Activated CD4-positive, CD25-positive, alpha-beta regulatory T cell treated with anti-CD3 and anti-CD28 coated beads, Interleukin-2, amount 50 U/mL, for 72 hours (primary cell): ENCODE measurements around the gene GTF3C1.
A peak's percentile ranks its signal among the peaks of the same experiment; 100 is the strongest.
"Not testable (repeated sequence)": the region's sequence is repeated elsewhere in the genome, so short reads cannot be mapped to it uniquely, and the experiment has no call there.

Experiments
- DNase-seq: peaks from one replicate; pipeline ENCODE4 v3.0.0; 2021

The GTF3C1 gene

DNA sequence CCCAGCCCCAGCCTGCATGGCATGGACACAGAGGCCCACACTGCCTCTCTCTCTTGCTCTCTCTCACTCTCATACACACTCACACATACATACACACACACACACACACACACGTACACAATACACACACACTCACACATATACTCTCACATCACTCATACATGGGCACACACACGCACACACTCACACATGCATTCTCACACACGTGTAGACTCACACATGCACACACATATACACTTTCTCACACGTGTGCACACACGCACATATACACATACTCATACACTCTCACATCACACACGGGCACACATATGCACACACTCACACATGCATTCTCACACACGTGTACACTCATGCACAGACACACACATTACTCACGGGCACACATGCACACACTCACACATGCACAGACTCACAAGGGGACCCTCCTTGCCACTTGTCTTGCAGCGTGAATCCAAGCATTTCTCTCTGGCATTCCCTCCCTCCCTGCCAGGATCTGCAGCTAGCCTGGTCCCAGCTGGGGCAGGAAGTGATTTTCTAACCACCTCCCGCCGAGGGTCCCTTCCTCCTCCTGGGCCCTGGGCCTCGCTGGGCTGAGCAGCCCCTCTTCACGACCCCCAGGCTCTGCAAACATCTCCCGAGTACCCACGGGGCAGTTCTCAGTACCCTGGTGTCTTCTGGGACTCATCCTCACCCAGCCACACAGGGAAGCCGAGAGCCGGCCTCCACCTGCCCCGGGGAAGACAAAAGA, 110.3 kb downstream of the GTF3C1 start:
- peak; percentile 21 for DNase-seq

DNA sequence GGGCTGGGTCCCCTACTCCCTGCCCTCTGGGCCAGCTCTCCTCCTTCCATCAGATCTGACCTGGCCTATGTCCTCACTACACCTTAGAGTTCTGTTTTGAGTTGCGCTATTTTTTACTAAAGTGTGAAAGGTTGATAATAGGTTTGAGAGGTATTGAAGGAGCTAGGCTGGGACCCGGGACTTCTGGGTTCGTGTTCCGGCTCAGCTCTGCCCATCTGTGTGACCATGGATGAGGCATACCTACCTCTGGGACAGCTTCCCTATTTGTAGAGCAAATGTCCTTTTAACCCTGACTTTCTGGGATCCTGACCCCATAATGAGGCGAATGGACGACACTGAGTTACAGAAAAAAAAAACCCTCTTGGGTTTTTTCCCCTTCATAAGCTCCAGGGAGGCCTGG, 111.8 kb downstream of the GTF3C1 start:
- DNase-seq, result peak; percentile 9

DNA sequence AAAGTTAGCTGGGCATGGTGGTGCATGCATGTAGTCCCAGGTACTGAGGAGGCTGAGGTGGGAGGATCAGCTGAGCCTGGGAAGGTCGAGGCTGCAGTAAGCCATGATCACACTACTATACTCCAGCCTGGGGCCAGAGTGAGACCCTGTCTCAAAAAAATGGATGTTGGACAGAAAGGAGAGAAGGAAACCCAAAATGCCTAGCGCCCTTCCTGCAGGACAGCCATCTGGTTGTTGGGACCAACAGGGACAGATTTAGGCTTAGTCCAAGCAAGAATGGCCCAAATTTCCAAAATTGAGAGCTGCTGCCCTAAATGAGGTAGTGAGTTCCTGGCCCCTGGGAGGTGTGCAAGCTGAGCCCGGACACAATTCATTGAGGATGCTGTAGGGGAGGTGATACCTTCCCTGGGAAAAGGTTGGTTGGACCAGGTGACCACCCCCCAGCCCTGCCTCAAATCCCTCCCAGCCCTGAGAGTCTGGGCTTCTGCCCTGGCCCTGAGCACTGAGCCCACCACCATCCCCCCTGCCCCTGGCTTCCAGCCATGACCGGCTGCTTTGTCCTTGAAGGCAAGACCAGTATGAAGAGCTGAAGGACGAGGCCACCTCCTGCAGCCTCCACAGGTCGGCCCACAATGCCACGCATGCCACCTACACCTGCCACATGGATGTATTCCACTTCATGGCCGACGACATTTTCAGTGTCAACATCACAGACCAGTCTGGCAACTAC, 112.6 kb downstream of the GTF3C1 start:
- peak; percentile 12 for DNase-seq

DNA sequence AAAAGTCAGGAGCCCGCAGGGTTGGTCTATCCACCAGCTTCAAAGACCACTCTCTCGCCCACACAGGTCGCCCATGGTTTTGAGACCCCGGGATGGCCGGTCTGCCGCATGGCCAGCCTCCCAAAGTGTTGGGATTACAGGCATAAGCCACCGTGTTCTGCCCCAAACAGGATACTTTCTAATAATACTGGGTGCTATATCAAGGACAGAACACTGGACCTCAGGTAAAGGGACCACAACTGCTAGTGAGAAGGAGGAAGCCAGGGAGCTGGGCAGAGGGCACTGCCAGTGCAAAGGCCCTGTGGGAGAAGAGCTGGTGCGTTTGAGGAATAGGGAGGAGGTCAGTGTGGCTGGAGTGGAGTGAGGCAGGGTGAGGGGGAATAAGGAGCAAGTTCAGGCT, 113.6 kb downstream of the GTF3C1 start:
- DNase-seq, result peak; percentile 27

DNA sequence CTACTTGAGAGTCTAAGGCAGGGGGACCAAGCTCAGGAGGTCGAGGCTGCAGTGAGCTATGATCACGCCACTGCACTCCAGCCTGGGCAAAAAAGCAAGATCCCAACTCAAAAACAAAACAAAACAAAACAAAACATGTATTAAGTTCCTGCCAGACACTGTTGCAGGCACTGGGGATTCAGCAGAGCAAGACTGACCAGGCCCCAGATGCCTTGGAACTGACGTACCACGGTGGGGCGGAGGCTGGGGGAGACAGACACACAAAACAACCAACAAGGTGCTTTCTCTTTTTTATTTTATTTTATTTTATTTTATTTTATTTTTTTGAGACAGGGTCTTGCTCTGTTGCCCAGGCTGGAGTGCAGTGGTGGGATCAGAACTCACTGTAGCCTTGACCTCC, 114.6 kb downstream of the GTF3C1 start:
- not testable (repeated sequence) for DNase-seq

DNA sequence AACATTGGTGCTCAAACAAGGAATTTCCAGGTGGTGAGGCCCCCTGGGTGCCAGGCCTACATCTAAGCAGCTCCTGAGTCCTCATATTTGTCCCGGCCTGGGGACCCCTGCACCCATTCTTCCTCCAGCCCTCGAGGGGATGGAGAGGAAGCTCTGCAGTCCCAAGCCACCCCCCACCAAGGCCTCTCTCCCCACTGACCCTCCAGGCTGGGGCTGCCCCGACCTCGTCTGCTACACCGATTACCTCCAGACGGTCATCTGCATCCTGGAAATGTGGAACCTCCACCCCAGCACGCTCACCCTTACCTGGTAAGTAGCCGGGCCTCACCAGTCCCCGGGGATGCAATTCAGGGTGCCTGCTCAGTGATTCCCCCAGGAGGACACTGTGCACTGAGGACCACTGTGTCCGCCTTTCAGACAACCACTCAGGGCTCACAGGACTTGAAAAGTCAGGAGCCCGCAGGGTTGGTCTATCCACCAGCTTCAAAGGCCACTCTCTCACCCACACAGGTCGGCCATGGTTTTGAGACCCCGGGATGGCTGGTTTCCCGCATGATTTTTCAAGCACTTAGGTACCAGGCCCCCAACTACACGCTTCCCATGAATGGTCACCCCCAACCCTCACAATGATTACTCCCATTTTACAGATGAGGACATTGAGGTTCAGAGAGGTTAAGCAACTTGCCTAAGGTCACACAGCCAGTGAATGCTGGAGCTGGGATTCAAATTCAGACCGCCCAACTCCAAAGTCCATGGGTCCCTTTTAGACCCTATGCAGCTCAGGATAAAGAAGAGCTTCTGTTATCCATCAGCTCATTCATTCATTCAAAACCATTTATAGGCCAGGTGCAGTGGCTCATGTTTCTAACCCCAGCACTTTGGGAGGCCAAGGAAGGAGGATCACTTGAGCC, 115.3 kb downstream of the GTF3C1 start:
- no peak for DNase-seq

DNA sequence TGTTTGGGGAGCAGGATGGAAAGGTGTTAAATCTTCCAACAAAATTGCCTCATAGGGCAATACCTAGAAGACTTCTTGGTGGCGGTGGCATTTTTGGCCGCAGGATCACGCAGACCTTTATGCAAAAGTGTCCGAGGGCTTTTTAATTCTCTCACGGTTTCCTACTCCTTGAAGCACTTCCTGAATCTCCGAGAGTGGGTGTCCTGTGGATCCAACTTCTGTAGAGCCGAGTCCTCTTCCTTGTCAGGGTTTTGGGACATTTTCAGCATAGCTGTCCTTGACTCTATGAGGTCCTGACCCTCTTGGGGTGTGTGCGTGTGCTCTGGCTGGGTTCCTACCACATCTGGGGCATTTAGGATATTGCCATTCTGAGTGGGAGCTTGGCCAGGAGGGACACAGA, 116.1 kb downstream of the GTF3C1 start:
- DNase-seq, result no peak

DNA sequence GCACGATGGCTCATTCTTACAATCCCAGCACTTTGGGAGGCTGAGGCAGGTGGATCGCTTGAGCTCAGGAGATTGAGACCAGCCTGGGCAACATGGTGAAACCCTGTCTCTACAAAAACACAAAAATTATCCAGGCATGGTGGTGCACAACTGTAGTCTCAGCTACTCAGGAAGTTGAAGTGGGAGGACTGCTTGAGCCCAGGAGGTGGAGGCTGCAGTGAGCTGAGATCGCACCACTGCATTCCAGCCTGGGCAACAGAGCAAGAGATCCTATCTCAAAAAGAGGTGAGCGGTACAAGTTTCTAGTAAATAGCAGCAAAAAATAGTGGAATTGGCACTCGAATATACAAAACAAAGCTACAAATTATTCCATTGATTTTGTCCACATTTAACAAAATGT, 116.5 kb downstream of the GTF3C1 start:
- not testable (repeated sequence) for DNase-seq

DNA sequence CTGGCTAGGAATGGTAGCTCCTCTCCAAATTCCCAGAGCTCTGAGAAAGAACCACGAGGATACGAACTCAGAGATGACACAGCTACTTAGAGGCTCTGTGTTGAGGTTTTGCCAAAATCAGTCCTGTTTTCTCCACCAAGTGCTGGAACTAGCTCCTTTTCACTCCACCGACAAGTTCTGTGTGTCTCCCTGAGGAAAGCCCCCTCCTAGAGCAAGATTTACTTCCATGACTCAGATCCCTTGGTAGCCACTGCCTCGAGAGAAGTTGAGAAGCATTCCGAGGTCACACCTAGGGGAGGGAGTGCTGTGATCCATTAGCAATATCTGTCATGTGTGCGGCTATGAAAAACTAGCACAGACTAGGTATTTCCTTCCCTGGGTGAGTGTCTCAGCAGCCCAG, 117.2 kb downstream of the GTF3C1 start:
- DNase-seq, result no peak

DNA sequence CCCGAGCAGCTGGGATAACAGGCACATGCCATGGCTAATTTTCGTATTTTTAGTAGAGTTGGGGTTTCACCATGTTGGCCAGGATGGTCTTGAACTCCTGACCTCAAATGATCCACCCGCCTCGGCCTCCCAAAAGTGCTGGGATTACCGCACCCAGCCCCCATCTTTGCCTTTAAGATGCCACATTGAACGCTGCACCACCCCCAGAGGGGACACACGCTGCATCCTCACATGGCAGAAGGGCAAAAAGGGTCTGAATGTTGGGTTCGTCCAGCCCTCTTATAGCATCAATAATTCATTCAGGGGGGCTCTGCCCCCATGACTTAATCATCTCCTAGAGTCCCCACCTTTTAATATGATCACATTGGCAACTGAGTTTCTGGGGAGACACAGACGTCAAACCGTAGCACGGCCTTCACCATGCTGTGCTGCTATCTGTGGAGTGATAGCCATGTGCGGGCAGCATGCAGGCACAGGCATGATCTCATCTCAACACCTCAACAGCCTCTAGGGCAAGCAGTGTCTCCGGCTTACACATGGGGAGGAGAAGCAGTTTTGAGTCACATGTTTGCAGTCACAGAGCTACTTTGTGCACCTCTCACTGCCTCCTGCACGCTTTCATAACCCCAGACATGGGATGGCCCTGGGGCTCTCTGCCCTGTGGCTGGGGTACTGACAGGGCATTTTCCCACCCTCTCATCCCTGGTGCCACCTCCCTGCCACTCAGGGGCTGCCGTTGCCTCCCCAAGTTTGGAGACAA, 117.8 kb downstream of the GTF3C1 start:
- peak; percentile 29 for DNase-seq

DNA sequence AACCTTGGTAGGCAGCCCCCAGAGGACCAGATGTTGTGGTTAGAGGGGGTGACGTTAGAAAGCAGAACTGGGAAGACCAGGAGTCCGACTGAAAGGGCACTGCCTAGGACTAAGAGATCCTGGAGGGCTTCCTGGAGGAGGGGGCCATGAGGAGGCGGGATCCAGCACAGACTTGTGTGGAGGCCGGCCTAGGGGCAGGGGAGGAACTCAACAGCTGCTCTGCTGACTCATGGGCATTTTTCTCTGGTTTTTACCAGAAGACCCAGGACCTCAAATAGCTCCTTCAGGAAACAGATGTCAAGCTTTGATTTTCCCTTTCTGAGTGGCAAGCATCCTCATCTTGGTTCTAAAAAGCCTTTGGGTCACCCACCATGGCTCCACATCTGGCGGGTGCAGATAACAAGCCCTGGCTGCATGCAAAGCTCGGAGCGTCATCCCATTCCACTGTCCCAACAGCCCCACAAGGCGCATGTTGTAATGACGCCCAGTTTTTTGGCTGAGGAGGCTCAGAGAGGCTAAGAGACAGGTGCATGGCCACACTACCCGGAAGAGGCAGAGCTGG, 118.7 kb downstream of the GTF3C1 start:
- DNase-seq, result peak; percentile 29

DNA sequence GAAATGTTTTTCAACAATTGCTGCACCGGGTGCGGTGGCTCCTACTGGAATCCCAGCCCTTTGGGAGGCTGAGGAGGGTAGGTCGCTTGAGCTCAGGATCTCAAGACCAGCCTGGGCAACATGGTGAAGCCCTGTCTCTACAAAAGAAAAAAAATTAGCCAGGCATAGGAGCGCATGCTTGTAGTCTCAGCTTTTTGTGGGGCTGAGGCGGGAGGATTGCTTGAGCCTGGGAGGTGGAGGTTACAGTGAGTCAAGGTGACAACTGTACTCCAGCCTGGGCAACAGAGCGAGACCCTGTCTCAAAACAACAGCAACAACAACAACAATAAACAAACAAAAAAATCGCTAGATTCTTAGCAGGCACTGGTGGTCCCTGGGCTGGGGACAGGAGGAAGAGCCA, 119.2 kb downstream of the GTF3C1 start:
- DNase-seq, result no peak

DNA sequence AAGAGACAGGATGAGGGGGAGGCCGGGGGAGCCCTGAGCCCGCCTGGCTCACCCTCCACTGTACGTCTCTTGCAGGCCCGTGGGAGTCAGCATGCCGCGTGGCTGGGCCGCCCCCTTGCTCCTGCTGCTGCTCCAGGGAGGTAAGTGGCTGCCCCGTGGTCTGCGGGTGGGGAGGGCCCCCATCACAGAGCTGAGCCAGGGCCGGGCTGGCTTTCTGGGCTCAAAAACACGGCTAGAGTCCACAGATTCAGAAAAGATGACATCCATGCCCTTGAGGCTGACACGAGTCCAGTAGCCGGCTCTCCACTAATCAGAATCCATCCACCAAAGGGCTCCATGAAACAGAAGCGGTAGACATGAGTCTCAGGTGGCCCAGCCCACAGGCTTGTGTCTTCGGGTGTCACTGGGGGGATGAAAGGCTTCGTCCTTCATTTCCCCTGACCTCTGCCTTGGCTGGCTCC, 119.7 kb downstream of the GTF3C1 start:
- peak; percentile 30 for DNase-seq

DNA sequence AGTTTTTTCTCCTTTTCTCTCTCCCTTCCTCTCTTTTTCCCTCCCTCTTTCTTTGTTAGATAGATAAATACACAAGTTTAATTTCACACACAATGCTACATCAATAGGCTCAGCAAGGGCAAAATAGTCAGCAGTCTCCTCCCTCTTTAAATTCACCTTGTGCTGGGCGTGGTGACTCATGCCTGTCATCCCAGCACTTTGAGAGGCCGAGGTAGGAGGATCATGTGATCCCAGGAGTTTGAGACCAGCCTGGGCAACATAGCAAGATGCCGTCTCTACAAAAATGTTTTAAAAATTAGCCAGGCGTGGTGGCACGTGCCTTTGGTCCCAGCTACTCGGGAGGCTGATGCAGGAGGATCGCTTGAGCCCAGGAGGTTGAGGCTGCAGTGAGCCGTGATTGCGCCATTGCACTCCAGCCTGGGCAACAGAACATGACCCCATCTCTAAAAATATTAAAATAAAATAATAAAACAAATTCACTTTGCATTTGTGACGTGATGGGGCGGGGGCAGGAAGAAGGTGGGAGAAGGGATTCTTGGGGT, 120.3 kb downstream of the GTF3C1 start:
- DNase-seq, result no peak

DNA sequence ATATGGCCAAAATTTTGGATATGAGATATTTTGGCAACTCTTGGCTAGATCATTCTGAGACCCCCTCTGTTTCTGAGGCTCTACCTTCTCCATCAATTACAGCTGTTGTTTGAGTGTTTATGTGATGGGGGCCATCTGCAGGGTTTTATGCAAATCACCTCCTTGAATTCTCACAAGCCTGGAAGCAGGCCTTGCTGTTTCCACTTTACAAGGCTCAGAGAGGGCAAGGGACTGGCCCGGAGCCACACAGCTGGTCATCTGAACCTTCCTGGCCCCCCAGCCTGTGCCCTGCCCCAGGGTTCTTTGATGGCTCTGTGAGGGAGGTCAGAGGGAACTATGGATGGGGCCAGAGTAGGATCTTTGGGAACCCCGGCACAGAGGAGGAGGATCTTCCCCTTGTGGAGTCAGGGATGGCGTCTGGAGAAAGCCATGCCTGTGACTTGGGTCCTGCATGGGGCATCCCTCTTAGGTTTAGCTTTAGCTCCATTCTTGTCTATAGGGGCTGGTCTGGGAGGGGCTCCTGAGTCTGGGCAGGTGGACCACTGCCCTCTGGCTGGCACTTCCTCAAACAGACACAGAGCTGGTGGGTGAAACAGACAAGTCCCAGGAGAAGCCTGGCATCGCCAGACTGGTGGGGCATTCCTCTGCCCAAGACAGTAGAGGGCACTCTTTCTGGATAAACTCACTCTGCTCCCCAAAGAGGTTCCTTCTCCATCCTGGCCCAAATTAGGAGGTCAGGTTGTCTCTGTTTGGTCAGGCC, 121.5 kb downstream of the GTF3C1 start:
- peak; percentile 27 for DNase-seq

DNA sequence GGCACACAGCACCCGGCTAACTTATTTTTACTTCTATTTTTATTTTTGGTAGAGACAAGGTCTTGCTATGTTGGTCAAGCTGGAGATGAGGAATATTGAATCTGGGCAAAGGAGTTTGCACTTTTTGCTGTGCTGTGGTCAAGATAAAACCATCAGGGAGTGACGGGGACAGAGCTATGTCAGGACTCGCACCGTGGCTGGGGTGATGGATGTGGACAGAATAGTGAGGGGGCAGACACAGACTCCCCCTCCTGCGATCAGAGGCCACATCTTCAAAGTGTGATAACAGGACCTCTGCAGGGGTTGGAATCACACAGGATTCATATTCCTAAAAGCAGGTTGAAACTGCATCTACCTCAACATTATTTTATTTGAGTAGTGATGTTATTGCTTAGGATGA, 122.2 kb downstream of the GTF3C1 start:
- peak; percentile 29 for DNase-seq

DNA sequence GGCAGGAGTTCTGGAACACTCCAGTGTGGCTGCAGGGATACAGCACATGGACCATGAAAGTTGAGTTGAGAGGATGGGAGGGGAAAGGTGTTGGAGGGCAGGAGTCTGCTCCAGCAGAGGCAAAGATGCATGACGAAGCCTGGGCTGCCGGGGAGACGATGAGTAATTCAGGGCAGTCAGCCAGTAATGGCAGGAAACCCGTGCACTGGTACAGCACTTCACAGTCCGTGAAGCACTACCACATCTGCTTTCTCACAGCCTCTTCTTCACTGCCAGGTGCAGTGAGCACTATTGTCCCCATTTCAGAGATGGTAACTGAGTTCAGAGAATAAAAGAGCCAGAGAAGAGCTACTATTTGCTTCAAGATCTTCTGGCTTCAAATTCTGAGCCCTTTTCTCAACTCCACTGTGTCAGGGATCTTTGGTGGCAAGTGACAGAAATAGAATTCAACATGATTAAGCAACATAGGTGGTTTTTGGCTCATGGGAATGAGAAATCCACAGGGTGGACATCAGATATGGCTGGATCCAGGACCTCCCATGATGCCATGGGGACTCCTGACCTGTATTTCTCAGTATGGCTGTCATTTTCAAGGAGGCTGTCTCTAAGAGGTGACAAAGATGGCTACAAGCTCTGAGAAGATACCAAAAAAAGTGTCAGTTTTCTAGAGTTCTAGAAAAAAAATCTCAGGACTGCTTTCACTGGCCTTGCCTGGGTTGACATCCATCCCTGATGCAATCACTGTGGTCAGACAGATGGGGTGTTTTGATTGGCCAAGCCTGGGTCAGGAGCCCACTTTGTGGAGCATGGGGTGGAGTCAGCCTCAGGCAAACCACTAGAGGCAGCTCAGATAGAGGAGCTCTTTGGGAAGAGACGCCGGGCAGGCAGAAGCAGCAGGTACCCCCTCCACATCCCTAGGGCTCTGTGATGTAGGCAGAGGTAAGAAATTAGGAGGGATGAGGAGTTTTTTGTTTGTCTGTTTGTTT, 123.0 kb downstream of the GTF3C1 start:
- DNase-seq, result peak; percentile 64

DNA sequence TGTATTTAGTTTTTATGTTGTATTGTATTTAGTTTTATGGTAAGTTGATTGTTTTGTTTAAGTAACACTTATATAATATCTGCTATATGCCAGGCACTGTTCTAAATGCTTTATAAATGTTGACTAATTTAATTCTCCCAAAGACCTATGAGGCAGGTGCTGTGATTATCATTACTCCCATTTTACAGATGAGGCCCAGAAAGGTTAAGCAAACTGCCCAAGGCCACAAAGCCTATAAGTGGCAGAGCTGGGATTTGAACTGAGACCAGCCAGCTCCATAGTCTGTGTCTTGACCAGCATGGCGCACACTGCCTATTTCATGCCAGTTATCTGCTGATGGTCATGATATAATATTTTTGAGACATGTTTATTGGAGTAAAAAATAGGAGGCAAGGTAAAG, 123.8 kb downstream of the GTF3C1 start:
- no peak for DNase-seq

DNA sequence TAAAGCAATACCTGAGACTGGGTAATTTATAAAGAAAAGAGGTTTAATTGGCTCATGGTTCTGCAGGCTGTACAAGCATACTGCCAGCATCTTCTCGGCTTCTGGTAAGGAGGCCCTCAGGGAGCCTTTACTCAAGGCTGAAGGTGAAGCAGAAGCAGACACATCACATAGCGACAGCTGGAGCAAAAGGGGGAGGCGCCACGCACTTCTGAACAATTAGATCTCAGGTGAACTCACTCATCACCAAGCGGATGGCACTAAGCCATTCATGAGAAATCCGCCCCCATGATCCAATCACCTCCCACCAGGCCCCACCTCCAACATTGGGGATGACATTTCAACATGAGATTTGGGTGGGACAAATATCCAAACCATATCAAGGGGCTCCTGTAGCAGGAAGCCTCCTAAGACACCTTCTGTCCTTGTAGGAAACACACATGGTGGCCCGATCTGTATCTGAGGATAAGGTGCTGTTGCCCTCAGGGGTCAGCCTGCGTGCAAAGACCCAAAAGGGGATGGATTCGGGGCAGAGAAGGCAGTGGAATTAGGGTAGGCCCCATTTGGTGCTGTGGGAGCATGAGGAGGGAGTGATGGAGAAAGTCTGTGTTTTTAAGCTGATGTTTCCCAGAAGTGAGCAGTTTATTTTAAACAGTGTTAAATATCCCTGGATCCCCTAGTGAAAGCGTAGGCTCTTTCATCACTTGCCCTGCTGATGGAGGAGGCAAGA, 124.8 kb downstream of the GTF3C1 start:
- no peak for DNase-seq
